ENCODE measurements around the gene SLC39A6. TPM values are rescaled to one million over a fixed set of nuclear protein-coding genes. Genes with fewer than 3 reads are reported as not detected.
"Not testable (repeated sequence)": the region's sequence is repeated elsewhere in the genome, so short reads cannot be mapped to it uniquely, and the experiment has no call there.

The SLC39A6 gene
- polyA plus RNA-seq, 3 donors from 2014 or later = 23.8 to 40.9 (median 33.8) TPM

- Mint-ChIP-seq H3K9me3 (no peaks in the 10 kb centered on the region), H3K4me3 (no peak overlapping the region), H3K36me3 (peaks cover 21 to 28% (median 22%) of the 10 kb centered on the region in 3 donors), H3K27me3 (ENCODE audit: low read depth in 3 of 3) (peaks cover 2 to 4% (median 2%) of the 10 kb centered on the region in 3 donors), H3K27ac (no peak overlapping the region), H3K4me1 (no peaks in the 10 kb centered on the region)
- no peak for DNase-seq
These were observed 21.7 kb downstream of the SLC39A6 start for GRCh38 chr18:36107477-36107876.

- Mint-ChIP-seq H3K27me3 (ENCODE audit: low read depth in 3 of 3) (peaks cover 2% of the 10 kb centered on the region in 3 donors), H3K27ac (no peak overlapping the region), H3K36me3 (peaks cover 5 to 10% (median 9%) of the 10 kb centered on the region in 3 donors), H3K9me3 (no peaks in the 10 kb centered on the region), H3K4me3 (no peak overlapping the region), H3K4me1 (no peaks in the 10 kb centered on the region)
- no peak for DNase-seq
These were observed 24.4 kb downstream of the SLC39A6 start for GRCh38 chr18:36104749-36105148.

DNA sequence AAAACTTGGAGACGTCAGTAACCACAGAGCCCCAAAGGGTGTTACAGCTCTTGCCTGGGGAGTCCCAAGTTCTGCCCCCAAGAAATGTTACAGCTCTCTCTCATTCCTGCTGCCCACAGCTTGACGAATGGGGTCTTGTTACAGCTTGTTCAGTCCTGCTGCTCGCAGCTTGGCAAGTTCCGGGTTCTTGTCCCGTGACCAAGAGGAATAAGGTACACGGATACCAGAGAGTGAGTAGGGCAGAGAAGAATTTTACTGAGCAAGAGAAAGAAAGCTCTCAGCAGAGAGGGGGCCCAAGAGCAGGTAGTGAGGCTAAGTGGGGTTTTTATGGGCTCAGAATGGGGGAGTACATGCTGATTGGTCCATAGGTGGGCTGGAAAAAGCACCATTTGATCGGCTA lies 27.2 kb downstream of the SLC39A6 start:
- Mint-ChIP-seq H3K4me1 (no peaks in the 10 kb centered on the region), H3K27ac (no peak overlapping the region), H3K36me3 (no peaks in the 10 kb centered on the region), H3K9me3 (no peaks in the 10 kb centered on the region), H3K4me3 (no peak overlapping the region), H3K27me3 (ENCODE audit: low read depth in 3 of 3) (peaks cover 2% of the 10 kb centered on the region in 3 donors)
- no peak for DNase-seq

- H3K4me3 Mint-ChIP-seq = no peak overlapping the region
- no peak for DNase-seq
- H3K4me1 Mint-ChIP-seq = no peaks in the 10 kb centered on the region
- H3K27ac Mint-ChIP-seq = no peak overlapping the region
- H3K36me3 Mint-ChIP-seq = no peaks in the 10 kb centered on the region
- no peaks in the 10 kb centered on the region for H3K9me3 Mint-ChIP-seq
- no peaks in the 10 kb centered on the region for H3K27me3 Mint-ChIP-seq (ENCODE audit: low read depth in 3 of 3)
These were observed 29.8 kb downstream of the SLC39A6 start for GRCh38 chr18:36099311-36099710.

GRCh38 chr18:36096955-36097354 lies 32.2 kb downstream of the SLC39A6 start:
- H3K4me3 Mint-ChIP-seq = no peak overlapping the region
- H3K4me1 Mint-ChIP-seq = peaks cover 9 to 13% of the 10 kb centered on the region in 2 donors
- DNase-seq = no peak
- no peaks in the 10 kb centered on the region for H3K36me3 Mint-ChIP-seq
- H3K27me3 Mint-ChIP-seq (ENCODE audit: low read depth in 3 of 3) = no peaks in the 10 kb centered on the region
- H3K9me3 Mint-ChIP-seq = no peaks in the 10 kb centered on the region
- H3K27ac Mint-ChIP-seq = no peak overlapping the region

DNA sequence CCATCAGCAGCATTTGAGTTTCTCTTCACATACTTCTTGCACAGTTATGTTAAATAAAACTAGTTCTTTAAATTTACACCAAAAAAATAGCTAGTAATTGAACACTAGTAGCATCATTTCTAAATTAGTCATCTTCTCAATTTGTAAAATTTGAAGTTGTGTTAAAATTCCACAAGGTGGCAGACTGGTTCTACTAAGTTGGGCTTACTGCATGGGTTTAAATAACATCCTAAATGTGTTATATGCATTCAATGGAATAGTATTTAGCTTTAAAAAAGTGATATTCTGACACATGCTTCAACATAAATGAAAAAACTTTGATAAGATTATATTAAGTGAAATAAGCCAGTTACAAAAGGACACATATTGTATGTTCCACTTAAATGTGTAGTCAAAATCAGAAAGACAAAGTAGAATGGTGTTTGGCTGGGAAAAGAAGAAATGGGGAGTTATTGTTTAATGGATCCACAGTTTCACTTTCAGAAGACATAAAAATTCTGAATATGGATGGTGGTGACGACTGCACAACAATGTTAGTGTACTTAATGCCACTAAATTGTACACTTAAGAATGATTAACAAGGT lies 33.1 kb downstream of the SLC39A6 start:
- H3K36me3 Mint-ChIP-seq = no peaks in the 10 kb centered on the region
- no peak overlapping the region for H3K4me3 Mint-ChIP-seq
- peak; percentile 19 to 45 (median 26) for DNase-seq
- H3K27ac Mint-ChIP-seq = no peak overlapping the region
- H3K4me1 Mint-ChIP-seq = peaks cover 9 to 13% of the 10 kb centered on the region in 2 donors
- H3K9me3 Mint-ChIP-seq = no peaks in the 10 kb centered on the region
- no peaks in the 10 kb centered on the region for H3K27me3 Mint-ChIP-seq (ENCODE audit: low read depth in 3 of 3)

DNA sequence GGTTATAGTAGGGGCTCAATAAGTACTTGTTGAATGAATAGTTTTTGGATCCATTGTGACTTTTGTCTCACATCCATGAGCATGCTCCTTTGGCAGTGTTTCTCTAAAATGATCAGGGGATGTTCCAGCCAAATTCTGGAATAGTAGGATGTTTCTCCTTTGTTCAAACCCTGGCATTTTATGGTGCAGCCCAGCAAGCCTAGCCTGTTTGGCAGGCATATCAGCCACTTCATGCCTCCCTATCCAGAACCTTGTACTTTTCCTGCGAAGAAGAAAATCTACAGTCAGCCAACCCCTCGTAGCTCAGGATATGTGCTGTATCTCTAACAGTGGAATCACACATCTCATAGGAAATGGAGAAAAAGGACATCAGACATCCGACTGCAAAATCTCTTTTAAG lies 34.7 kb downstream of the SLC39A6 start:
- DNase-seq = no peak
- Mint-ChIP-seq H3K36me3 (no peaks in the 10 kb centered on the region), H3K9me3 (no peaks in the 10 kb centered on the region), H3K27ac (no peak overlapping the region), H3K4me1 (peaks cover 9 to 13% of the 10 kb centered on the region in 2 donors), H3K4me3 (no peak overlapping the region), H3K27me3 (ENCODE audit: low read depth in 3 of 3) (peaks cover 0 to 1% (median 0%) of the 10 kb centered on the region in 3 donors)

GRCh38 chr18:36092116-36092515 lies 37.0 kb downstream of the SLC39A6 start:
- not testable (repeated sequence) for DNase-seq; H3K36me3 Mint-ChIP-seq; H3K27me3 Mint-ChIP-seq (ENCODE audit: low read depth in 3 of 3); H3K4me3 Mint-ChIP-seq; H3K27ac Mint-ChIP-seq; H3K9me3 Mint-ChIP-seq
- peaks cover 9 to 13% of the 10 kb centered on the region in 2 donors for H3K4me1 Mint-ChIP-seq

DNA sequence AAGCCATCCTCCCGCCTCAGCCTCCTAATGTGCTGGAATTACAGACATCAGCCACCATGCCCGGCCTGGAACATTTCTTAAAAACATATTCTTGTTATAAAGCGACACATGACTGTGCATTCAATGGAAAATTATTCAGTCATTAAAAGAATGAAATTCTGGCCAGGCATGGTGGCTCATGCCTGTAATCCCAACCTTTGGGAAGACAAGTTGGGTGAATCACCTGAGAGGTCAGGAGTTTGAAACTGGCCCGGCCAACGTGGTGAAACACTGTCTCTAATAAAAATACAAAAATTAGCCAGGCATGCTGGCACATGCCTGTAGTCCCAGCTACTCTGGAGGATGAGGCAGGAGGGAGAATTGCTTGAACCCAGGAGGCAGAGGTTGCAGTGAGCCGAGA lies 40.1 kb downstream of the SLC39A6 start:
- Mint-ChIP-seq H3K27ac (no peak overlapping the region), H3K4me3 (no peak overlapping the region), H3K27me3 (ENCODE audit: low read depth in 3 of 3) (peaks cover 0 to 2% (median 0%) of the 10 kb centered on the region in 3 donors), H3K4me1 (peaks cover 9 to 13% of the 10 kb centered on the region in 2 donors), H3K36me3 (no peaks in the 10 kb centered on the region), H3K9me3 (peaks cover 0 to 2% (median 0%) of the 10 kb centered on the region in 6 donors)
- no peak for DNase-seq

- Mint-ChIP-seq H3K27me3 (ENCODE audit: low read depth in 3 of 3) (peaks cover 0 to 3% (median 0%) of the 10 kb centered on the region in 3 donors), H3K36me3 (no peaks in the 10 kb centered on the region), H3K4me3 (no peak overlapping the region), H3K27ac (no peak overlapping the region), H3K4me1 (peaks cover 6 to 10% of the 10 kb centered on the region in 2 donors), H3K9me3 (peaks cover 0 to 2% (median 0%) of the 10 kb centered on the region in 6 donors)
- no peak for DNase-seq
These were observed 40.9 kb downstream of the SLC39A6 start for GRCh38 chr18:36088256-36088655.

DNA sequence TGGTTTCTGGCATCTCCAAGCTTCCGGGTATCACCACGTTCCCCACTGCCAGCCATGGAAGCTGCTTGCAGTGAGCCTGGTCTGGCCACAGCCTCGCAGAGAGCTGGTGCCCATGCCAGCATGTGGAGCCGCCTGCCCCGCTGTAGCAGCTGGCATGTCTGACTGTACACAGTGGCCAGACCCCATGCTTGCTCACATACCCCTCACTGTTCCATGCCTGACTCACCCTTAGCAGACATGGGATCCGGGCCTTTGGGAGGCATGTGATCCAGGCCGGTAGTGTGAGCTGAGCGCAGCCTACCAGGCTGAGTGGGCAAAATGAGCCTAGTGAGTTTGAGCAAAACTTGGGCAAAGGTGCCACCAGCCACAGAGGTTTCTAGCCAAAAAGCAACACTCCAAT lies 43.0 kb downstream of the SLC39A6 start:
- Mint-ChIP-seq H3K27me3 (ENCODE audit: low read depth in 3 of 3) (peaks cover 0 to 6% (median 2%) of the 10 kb centered on the region in 3 donors), H3K36me3 (peaks cover 0 to 4% (median 4%) of the 10 kb centered on the region in 3 donors), H3K27ac (no peak overlapping the region), H3K4me1 (no peaks in the 10 kb centered on the region), H3K4me3 (no peak overlapping the region), H3K9me3 (peaks cover 0 to 4% (median 2%) of the 10 kb centered on the region in 6 donors)
- no peak for DNase-seq

DNA sequence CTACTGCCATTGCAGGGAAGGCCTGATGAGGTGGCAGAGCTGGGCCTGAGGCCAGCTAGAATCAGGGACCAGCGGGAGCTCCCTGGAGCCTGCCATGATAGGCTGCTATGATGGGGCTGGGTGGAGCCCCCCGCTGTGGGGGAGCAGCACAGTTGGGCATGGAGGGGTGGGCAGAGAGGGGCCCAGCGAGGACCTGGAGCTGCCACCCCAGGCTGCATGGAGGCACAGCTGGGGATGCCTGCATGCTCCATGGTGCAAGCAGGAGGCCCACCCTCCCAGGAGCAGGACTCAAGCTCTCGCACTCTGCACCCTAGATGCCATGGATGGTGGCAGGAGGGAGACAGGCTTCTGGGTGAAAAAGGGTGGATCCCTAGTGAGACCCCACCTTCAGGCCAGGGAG lies 43.9 kb downstream of the SLC39A6 start:
- peaks cover 1 to 14% (median 10%) of the 10 kb centered on the region in 6 donors for H3K9me3 Mint-ChIP-seq
- peaks cover 0 to 11% (median 8%) of the 10 kb centered on the region in 3 donors for H3K36me3 Mint-ChIP-seq
- H3K27me3 Mint-ChIP-seq (ENCODE audit: low read depth in 3 of 3) = peaks cover 0 to 5% (median 4%) of the 10 kb centered on the region in 3 donors
- no peak overlapping the region for H3K27ac Mint-ChIP-seq
- H3K4me3 Mint-ChIP-seq = no peak overlapping the region
- no peak for DNase-seq
- H3K4me1 Mint-ChIP-seq = no peaks in the 10 kb centered on the region

DNA sequence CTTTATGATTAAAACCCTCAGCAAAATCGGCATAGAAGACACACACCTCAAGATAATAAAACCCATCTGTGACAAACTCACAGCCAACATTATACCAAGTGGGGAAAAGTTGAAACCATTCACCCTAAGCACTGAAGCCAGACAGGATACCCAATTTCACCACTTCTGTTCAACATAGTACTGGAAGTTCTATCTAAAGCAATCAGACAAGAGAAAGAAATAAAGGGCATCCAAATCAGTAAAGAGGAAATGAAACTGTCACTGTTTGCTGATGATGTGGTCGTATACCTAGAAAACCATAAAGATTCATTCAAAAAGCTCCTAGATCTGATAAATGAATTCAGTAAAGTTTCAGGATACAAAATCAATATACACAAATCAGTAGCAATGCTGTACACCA lies 45.4 kb downstream of the SLC39A6 start:
- Mint-ChIP-seq H3K36me3 (peaks cover 0 to 11% (median 8%) of the 10 kb centered on the region in 3 donors), H3K27me3 (ENCODE audit: low read depth in 3 of 3) (peaks cover 6 to 10% (median 8%) of the 10 kb centered on the region in 3 donors), H3K4me1 (no peaks in the 10 kb centered on the region), H3K27ac (no peak overlapping the region), H3K4me3 (no peak overlapping the region), H3K9me3 (peaks cover 1 to 17% (median 10%) of the 10 kb centered on the region in 6 donors)
- no peak for DNase-seq

GRCh38 chr18:36081118-36081517 lies 48.0 kb downstream of the SLC39A6 start:
- H3K27me3 Mint-ChIP-seq (ENCODE audit: low read depth in 3 of 3) = peaks cover 6 to 10% (median 8%) of the 10 kb centered on the region in 3 donors
- not testable (repeated sequence) for DNase-seq, H3K4me3 Mint-ChIP-seq, H3K4me1 Mint-ChIP-seq, H3K27ac Mint-ChIP-seq
- H3K9me3 Mint-ChIP-seq = peaks cover 1 to 17% (median 10%) of the 10 kb centered on the region in 6 donors
- H3K36me3 Mint-ChIP-seq = peaks cover 0 to 11% (median 8%) of the 10 kb centered on the region in 3 donors

Measured in immature natural killer cell (primary cell).